Fibroblast of lung (primary cell): ENCODE measurements around the gene TCERG1L.

Experiments
- CTCF ChIP-seq, 2 donors: IDR thresholded peaks in 1 of 2; conservative IDR thresholded peaks in 1 of 2; 1 replicate in 1 of 2; 2 replicates in 1 of 2; pipeline ENCODE4 v1.5.1; 2011 to 2012; ENCODE audit warnings: low read length in 2 of 2, control low read depth in 1 of 2, inconsistent platforms in 1 of 2, low read depth in 1 of 2, mild to moderate bottlenecking in 1 of 2
- EZH2 ChIP-seq: IDR thresholded peaks from 2 replicates; pipeline ENCODE4 v1.5.1; 2012; ENCODE audit warnings: low read length, control low read depth, mild to moderate bottlenecking; ENCODE audit errors: missing control alignments

DNA sequence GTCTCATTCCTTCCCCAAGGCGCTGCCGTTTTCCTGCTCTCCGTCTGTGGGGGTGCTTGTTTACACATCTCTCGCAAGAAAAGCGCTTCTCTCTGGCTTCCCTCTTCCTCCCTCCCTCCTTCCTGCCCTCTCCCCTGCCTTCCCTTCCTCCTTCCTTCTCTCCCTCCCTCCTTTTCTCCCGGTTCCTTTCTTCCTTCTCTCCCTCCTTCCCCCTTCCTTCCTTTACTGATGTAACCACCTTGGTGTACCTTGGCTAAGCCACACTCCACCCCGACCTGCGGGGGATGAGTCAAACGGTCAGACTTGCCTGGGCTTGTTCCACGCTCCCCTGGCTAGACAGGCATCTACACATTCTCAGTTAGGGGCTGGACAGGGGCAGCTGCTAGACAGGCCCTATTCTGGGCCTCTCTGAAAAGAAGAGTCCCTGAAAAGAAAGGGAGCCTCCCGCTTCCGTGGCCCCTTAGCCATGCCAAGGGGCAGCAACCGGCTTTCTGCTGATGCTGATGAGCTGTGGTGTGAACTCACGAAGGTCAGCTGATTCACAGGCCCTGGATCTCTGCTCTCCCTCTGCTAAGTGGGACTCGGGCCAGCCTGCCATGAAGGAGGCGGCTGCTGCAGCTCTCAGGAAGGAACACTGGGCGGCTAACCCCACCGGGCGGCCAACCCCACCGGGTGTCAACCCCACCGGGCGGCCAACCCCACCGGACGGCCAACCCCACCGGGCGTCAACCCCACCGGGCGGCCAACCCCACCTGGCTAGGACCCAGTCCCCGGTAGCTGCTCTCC is 216.8 kb downstream of the TCERG1L start:
- TF ChIP-seq CTCF (conservative IDR thresholded peaks at IDR 0.05 in 1 of 2, IDR thresholded peaks at IDR 0.05 in 1 of 2; ENCODE audit: low read depth in 1 of 2, low read length in 2 of 2) (no peak), EZH2 (no peak)
